HEK293 (cell line): ENCODE data around the gene SLK.
A peak's percentile ranks its signal among the peaks of the same experiment; 100 is the strongest.

Experiments
- CTCF ChIA-PET: fragments of 350-600 bp; formaldehyde crosslinking; extraction: SDS; loops from one replicate; lab custom pipeline; 2021; ENCODE audit warnings: antibody characterized with exemption; lab: Yijun Ruan, JAX
- POLR2A ChIA-PET: fragments of 300-600 bp; formaldehyde crosslinking; extraction: SDS; loops from one replicate; lab custom pipeline; 2020; ENCODE audit warnings: antibody characterized with exemption, inconsistent platforms; lab: Yijun Ruan, JAX
- H3K27ac ChIP-seq: fragments of 200-500 bp; sonication (Bioruptor generic); 2 replicates; pipeline ENCODE4 v1.5.1; 2014; ENCODE audit warnings: low read depth, low read length, control low read depth, inconsistent platforms; ENCODE audit errors: extremely low read depth
- H3K36me3 ChIP-seq, 2 experiments: fragments of 200-500 bp in 1 of 2; sonication (Bioruptor generic) in 1 of 2; 1 replicate in 1 of 2; 2 replicates in 1 of 2; pipeline ENCODE4 v1.5.1; 2014 to 2017; ENCODE audit warnings: inconsistent platforms in 2 of 2, low read length in 2 of 2; ENCODE audit not compliant: control insufficient read depth in 2 of 2, insufficient read depth in 1 of 2
- H3K4me1 ChIP-seq: fragments of 200-500 bp; sonication (Bioruptor generic); 2 replicates; pipeline ENCODE4 v1.5.1; 2014; ENCODE audit warnings: mild to moderate bottlenecking, low read length, inconsistent platforms; ENCODE audit not compliant: control insufficient read depth, insufficient read depth
- H3K4me3 ChIP-seq: 2 replicates; pipeline ENCODE4 v1.5.1; 2011; ENCODE audit warnings: low read depth, mild to moderate bottlenecking, control low read depth, low read length, moderate library complexity
- H3K9me3 ChIP-seq: fragments of 200-500 bp; sonication (Bioruptor generic); 2 replicates; pipeline ENCODE4 v1.5.1; 2014; ENCODE audit warnings: low read depth, low read length, inconsistent platforms; ENCODE audit not compliant: control insufficient read depth, insufficient read depth
- BCL11A ChIP-seq: fragments of 450-650 bp; formaldehyde crosslinking; IDR thresholded peaks from 2 replicates; pipeline ENCODE4 v1.5.1; 2016; ENCODE audit warnings: low read depth, missing biosample characterization, missing genetic modification characterization
- CTCF ChIP-seq: fragments of 450-650 bp; formaldehyde crosslinking; IDR thresholded peaks from 2 replicates; pipeline ENCODE4 v1.5.1; 2016; ENCODE audit warnings: missing biosample characterization, missing genetic modification characterization
- HOXA7 ChIP-seq: sonication (generic); formaldehyde crosslinking; IDR thresholded peaks from 2 replicates; pipeline ENCODE4 v1.8.1; 2022; ENCODE audit warnings: missing genetic modification reagents, borderline replicate concordance
- REST ChIP-seq: fragments of 450-650 bp; formaldehyde crosslinking; IDR thresholded peaks from 2 replicates; pipeline ENCODE4 v1.5.1; 2016; ENCODE audit warnings: missing biosample characterization, missing genetic modification characterization
- ZBTB1 ChIP-seq: fragments of 450-650 bp; formaldehyde crosslinking; IDR thresholded peaks from 2 replicates; pipeline ENCODE4 v1.5.1; 2016; ENCODE audit warnings: missing biosample characterization, missing genetic modification characterization
- ZEB2 ChIP-seq: fragments of 450-650 bp; formaldehyde crosslinking; IDR thresholded peaks from 2 replicates; pipeline ENCODE4 v1.5.1; 2016; ENCODE audit warnings: missing biosample characterization, missing genetic modification characterization
- ZFHX2 ChIP-seq: fragments of 450-650 bp; formaldehyde crosslinking; conservative IDR thresholded peaks from 2 replicates; pipeline ENCODE4 v1.5.1; 2016; ENCODE audit warnings: missing biosample characterization, missing genetic modification characterization
- ZNF112 ChIP-seq: fragments of 450-650 bp; formaldehyde crosslinking; IDR thresholded peaks from 2 replicates; pipeline ENCODE4 v1.5.0; 2017; ENCODE audit warnings: missing biosample characterization, missing genetic modification characterization
- ZNF19 ChIP-seq: fragments of 450-650 bp; formaldehyde crosslinking; IDR thresholded peaks from 2 replicates; pipeline ENCODE4; 2016; ENCODE audit warnings: missing biosample characterization, missing genetic modification characterization, low read depth
- ZNF280D ChIP-seq: fragments of 450-650 bp; formaldehyde crosslinking; IDR thresholded peaks from 2 replicates; pipeline ENCODE4 v1.5.1; 2016; ENCODE audit warnings: missing biosample characterization, missing genetic modification characterization
- ZNF398 ChIP-seq: fragments of 450-650 bp; formaldehyde crosslinking; IDR thresholded peaks from 2 replicates; pipeline ENCODE4 v1.5.1; 2017; ENCODE audit warnings: missing biosample characterization, missing genetic modification characterization
- ZNF449 ChIP-seq: fragments of 450-650 bp; formaldehyde crosslinking; IDR thresholded peaks from 2 replicates; pipeline ENCODE4 v1.5.1; 2017; ENCODE audit warnings: missing biosample characterization, mild to moderate bottlenecking, missing genetic modification characterization, moderate library complexity
- ZNF585B ChIP-seq: fragments of 450-650 bp; formaldehyde crosslinking; IDR thresholded peaks from 2 replicates; pipeline ENCODE4 v1.5.1; 2016; ENCODE audit warnings: missing biosample characterization, missing genetic modification characterization
- ZNF664 ChIP-seq: fragments of 450-650 bp; formaldehyde crosslinking; IDR thresholded peaks from 2 replicates; pipeline ENCODE4 v1.5.1; 2016; ENCODE audit warnings: missing biosample characterization, missing genetic modification characterization
- ZNF768 ChIP-seq: fragments of 450-650 bp; formaldehyde crosslinking; IDR thresholded peaks from 2 replicates; pipeline ENCODE4 v1.5.1; 2018; ENCODE audit warnings: missing biosample characterization, mild to moderate bottlenecking, missing genetic modification characterization
- ZNF777 ChIP-seq: fragments of 450-650 bp; formaldehyde crosslinking; IDR thresholded peaks from 2 replicates; pipeline ENCODE4 v1.5.1; 2017; ENCODE audit warnings: missing biosample characterization, missing genetic modification characterization, borderline replicate concordance
- ZSCAN23 ChIP-seq: fragments of 450-650 bp; formaldehyde crosslinking; IDR thresholded peaks from 2 replicates; pipeline ENCODE4 v1.5.1; 2016; ENCODE audit warnings: missing biosample characterization, missing genetic modification characterization

Gene SLK

GRCh38 chr10:104028146-104028545 lies 61.2 kb downstream of the SLK start:
- H3K4me1 ChIP-seq: no peaks in the 10 kb centered on the region
- peaks cover 21 to 43% of the 10 kb centered on the region in 2 experiments for H3K36me3 ChIP-seq
- ChIA-PET POLR2A (no interaction called here), CTCF (interaction anchor here (0.7 to 1.6 kb wide), 9 partner anchors 8 to 263 kb away, joined by 3 to 8 read pairs (median 3); no protein-coding TSS in a partner anchor)
- no peak overlapping the region for H3K4me3 ChIP-seq
- H3K9me3 ChIP-seq: no peaks in the 10 kb centered on the region
- H3K27ac ChIP-seq: no peak overlapping the region
- TF ChIP-seq ZNF777 (tag by site-specific recombination): no peak
- TF ChIP-seq HOXA7 (CRISPR knock-in tag): no peak
- TF ChIP-seq CTCF (tag by site-specific recombination): peak; percentile 33; the same call in 1 of the 2 replicates
- TF ChIP-seq ZFHX2 (tag by site-specific recombination): 0 out of 2 replicates have a peak, but pooled peaks have one; percentile 30
- TF ChIP-seq, all 188 proteins: peak for 2

- TF ChIP-seq ZNF768 (tag by site-specific recombination) (no peak), ZNF398 (tag by site-specific recombination) (no peak), BCL11A (tag by site-specific recombination) (no peak), ZNF449 (tag by site-specific recombination) (no peak), ZNF777 (tag by site-specific recombination) (no peak), ZEB2 (tag by site-specific recombination) (no peak)
- Histone ChIP-seq H3K27ac (no peak overlapping the region), H3K4me1 (no peaks in the 10 kb centered on the region), H3K4me3 (no peak overlapping the region), H3K36me3 (peaks cover 14 to 35% of the 10 kb centered on the region in 2 experiments), H3K9me3 (no peaks in the 10 kb centered on the region)
- ChIA-PET CTCF (interaction anchor here (0.7 to 1.6 kb wide), 13 partner anchors 9 to 371 kb away, joined by 3 to 8 read pairs (median 3); partner anchors contain the start of gene SFR1), POLR2A (interaction anchor here (1.0 kb wide), 1 partner anchor 13 kb away, joined by 3 read pairs; no protein-coding TSS in a partner anchor)
These were observed 62.0 kb downstream of the SLK start for GRCh38 chr10:104028823-104029520.

GRCh38 chr10:104029521-104029860 lies 62.6 kb downstream of the SLK start:
- ChIA-PET CTCF (interaction anchor here (0.6 to 1.4 kb wide), 5 partner anchors 92 to 696 kb away, joined by 3 to 7 read pairs (median 4); partner anchors contain the start of gene SFR1), POLR2A (interaction anchor here (1.0 kb wide), 1 partner anchor 13 kb away, joined by 3 read pairs; no protein-coding TSS in a partner anchor)
- no peak overlapping the region for H3K27ac ChIP-seq
- peaks cover 9 to 29% of the 10 kb centered on the region in 2 experiments for H3K36me3 ChIP-seq
- H3K4me1 ChIP-seq: no peaks in the 10 kb centered on the region
- H3K9me3 ChIP-seq: no peaks in the 10 kb centered on the region
- no peak overlapping the region for H3K4me3 ChIP-seq
- TF ChIP-seq ZBTB1 (no peak), ZNF585B (tag by site-specific recombination) (no peak), ZNF664 (tag by site-specific recombination) (no peak), ZNF19 (no peak), ZNF280D (tag by site-specific recombination) (no peak), REST (no peak), ZNF112 (no peak), ZSCAN23 (tag by site-specific recombination) (no peak)
